ENCODE measurements around the gene TKFC.

Gene TKFC

GRCh38 chr11:61357894-61358239 is 24.8 kb downstream of the TKFC start:
- Histone ChIP-seq H3K4me3 (ENCODE audit: low read length) (peak overlapping the region; percentile 99), H3K79me2 (ENCODE audit: control insufficient read depth, low read length) (peaks cover 75% of the 10 kb centered on the region), H3K27me3 (ENCODE audit: control insufficient read depth, low read length) (no peaks in the 10 kb centered on the region), H3F3A (ENCODE audit: control insufficient read depth, insufficient read depth) (peaks cover 42% of the 10 kb centered on the region), H3K36me3 (ENCODE audit: control insufficient read depth, low read length) (peaks cover 69% of the 10 kb centered on the region), H3K9me3 (ENCODE audit: control insufficient read depth, insufficient read depth, low read length) (no peaks in the 10 kb centered on the region), H3K27ac (ENCODE audit: low read depth, low read length) (peak overlapping the region; percentile 98), H3K4me1 (ENCODE audit: control insufficient read depth, low read length) (peaks cover 74% of the 10 kb centered on the region), H3K9me2 (replicated peaks; ENCODE audit: control insufficient read depth, low read length) (no peaks in the 10 kb centered on the region), H4K20me1 (ENCODE audit: control insufficient read depth, insufficient read depth, low read depth, low read length) (no peaks in the 10 kb centered on the region), H3K4me2 (ENCODE audit: low read length) (peak overlapping the region; percentile 98)
- TF ChIP-seq EZH2phosphoT487 (IDR thresholded peaks at IDR 0.05; ENCODE audit: borderline replicate concordance, low read length) (no peak), CTCF (IDR thresholded peaks at IDR 0.05; ENCODE audit: low read depth, low read length, poor library complexity, severe bottlenecking) (no peak)

GRCh38 chr11:61358566-61358965 is 25.5 kb downstream of the TKFC start:
- TF ChIP-seq CTCF (IDR thresholded peaks at IDR 0.05; ENCODE audit: low read depth, low read length, poor library complexity, severe bottlenecking) (no peak), EZH2phosphoT487 (IDR thresholded peaks at IDR 0.05; ENCODE audit: borderline replicate concordance, low read length) (no peak)
- Histone ChIP-seq H3K9me3 (ENCODE audit: control insufficient read depth, insufficient read depth, low read length) (no peaks in the 10 kb centered on the region), H3K27ac (ENCODE audit: low read depth, low read length) (peak overlapping the region; percentile 98), H3K9me2 (replicated peaks; ENCODE audit: control insufficient read depth, low read length) (no peaks in the 10 kb centered on the region), H3K4me2 (ENCODE audit: low read length) (peak overlapping the region; percentile 98), H4K20me1 (ENCODE audit: control insufficient read depth, insufficient read depth, low read depth, low read length) (no peaks in the 10 kb centered on the region; the same call in 1 of the 2 replicates), H3F3A (ENCODE audit: control insufficient read depth, insufficient read depth) (peaks cover 42% of the 10 kb centered on the region), H3K79me2 (ENCODE audit: control insufficient read depth, low read length) (peaks cover 75% of the 10 kb centered on the region), H3K4me3 (ENCODE audit: low read length) (peak overlapping the region; percentile 99), H3K4me1 (ENCODE audit: control insufficient read depth, low read length) (peaks cover 75% of the 10 kb centered on the region), H3K36me3 (ENCODE audit: control insufficient read depth, low read length) (peaks cover 68% of the 10 kb centered on the region), H3K27me3 (ENCODE audit: control insufficient read depth, low read length) (no peaks in the 10 kb centered on the region)

- H3K79me2 ChIP-seq (ENCODE audit: control insufficient read depth, low read length), result peaks cover 75% of the 10 kb centered on the region
- H3K27ac ChIP-seq (ENCODE audit: low read depth, low read length), result peak overlapping the region; percentile 98
- H3K4me1 ChIP-seq (ENCODE audit: control insufficient read depth, low read length), result peaks cover 70% of the 10 kb centered on the region
- no peaks in the 10 kb centered on the region for H3K9me3 ChIP-seq (ENCODE audit: control insufficient read depth, insufficient read depth, low read length)
- peaks cover 42% of the 10 kb centered on the region for H3F3A ChIP-seq (ENCODE audit: control insufficient read depth, insufficient read depth)
- H3K9me2 ChIP-seq (replicated peaks; ENCODE audit: control insufficient read depth, low read length), result no peaks in the 10 kb centered on the region
- no peaks in the 10 kb centered on the region; the same call in 1 of the 2 replicates for H4K20me1 ChIP-seq (ENCODE audit: control insufficient read depth, insufficient read depth, low read depth, low read length)
- no peaks in the 10 kb centered on the region for H3K27me3 ChIP-seq (ENCODE audit: control insufficient read depth, low read length)
- H3K4me2 ChIP-seq (ENCODE audit: low read length), result peak overlapping the region; percentile 98
- peaks cover 68% of the 10 kb centered on the region for H3K36me3 ChIP-seq (ENCODE audit: control insufficient read depth, low read length)
- TF ChIP-seq CTCF (IDR thresholded peaks at IDR 0.05; ENCODE audit: low read depth, low read length, poor library complexity, severe bottlenecking), result no peak
- no peak for TF ChIP-seq EZH2phosphoT487 (IDR thresholded peaks at IDR 0.05; ENCODE audit: borderline replicate concordance, low read length)
- peak overlapping the region; percentile 99 for H3K4me3 ChIP-seq (ENCODE audit: low read length)
Measured at GRCh38 chr11:61359516-61359915, 26.5 kb downstream of the TKFC start.
